ENCODE results near the gene ADAMTS6.

ADAMTS6 gene

DNA sequence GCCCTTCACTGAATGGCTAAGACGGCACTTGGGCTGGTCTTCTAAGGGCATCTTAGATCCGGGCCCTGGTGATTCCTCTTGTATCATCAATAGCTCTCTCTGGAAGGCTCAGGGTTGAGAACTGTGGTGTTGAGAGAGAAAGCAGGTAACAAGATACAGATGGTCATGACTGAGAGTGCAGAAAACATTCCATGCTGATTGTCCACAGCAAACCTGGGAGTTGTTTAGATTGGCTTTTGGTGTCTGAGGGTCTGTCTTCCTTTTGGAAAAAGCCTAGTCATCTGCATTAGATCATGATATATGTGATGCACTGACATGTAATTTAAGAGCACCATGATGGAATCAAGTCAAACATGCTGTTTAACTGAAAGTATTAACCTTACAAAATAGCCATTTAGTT, 331.9 kb downstream of the ADAMTS6 start:
- DNase-seq (ENCODE audit: low read depth in 2 of 2), result no peak

- DNase-seq (ENCODE audit: low read depth in 2 of 2), result no peak
Measured at GRCh38 chr5:65144136-65144871, 337.4 kb downstream of the ADAMTS6 start.

GRCh38 chr5:65142511-65143011, 339.2 kb downstream of the ADAMTS6 start:
- DNase-seq (ENCODE audit: low read depth in 2 of 2), result no peak

DNA sequence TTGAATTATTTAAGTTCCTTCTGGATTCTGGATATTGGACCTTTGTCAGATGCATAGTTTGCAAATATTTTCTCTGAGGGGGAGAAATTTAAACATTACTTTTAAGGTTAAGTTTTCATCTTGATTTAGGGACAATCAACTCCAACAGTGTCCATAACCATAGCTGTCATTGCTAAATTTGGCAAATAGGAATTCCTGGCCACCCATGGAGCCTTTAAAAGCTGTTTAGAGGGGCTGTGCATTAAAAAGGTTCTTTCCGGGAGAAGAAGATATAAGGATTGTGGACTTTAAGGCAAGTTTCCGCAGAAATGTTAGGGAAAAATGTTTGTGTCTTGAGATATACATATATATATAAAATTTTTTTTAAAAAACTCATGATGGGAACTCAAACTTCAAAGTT, 339.7 kb downstream of the ADAMTS6 start:
- DNase-seq (ENCODE audit: low read depth in 2 of 2), result no peak

DNA sequence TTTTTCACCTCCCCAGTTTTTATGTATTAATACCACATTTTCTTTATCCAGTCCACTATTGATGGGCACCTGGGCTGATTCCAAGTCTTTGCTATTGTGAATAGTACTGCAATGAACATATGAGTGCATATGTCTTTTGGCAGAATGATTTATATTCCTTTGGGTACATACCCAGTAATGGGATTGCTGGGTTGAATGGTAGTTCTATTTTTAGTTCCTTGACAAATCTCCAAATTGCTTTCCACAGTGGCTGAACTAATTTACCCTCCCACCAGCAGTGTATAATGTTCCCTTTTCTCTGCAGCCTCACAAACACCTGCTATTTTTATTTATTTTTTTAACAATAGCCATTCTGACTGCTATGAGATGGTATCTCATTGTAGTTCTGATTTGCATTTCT, 340.2 kb downstream of the ADAMTS6 start:
- no peak for DNase-seq (ENCODE audit: low read depth in 2 of 2)

- no peak for DNase-seq (ENCODE audit: low read depth in 2 of 2)
Measured at GRCh38 chr5:65137631-65138030, 344.1 kb downstream of the ADAMTS6 start.

DNA sequence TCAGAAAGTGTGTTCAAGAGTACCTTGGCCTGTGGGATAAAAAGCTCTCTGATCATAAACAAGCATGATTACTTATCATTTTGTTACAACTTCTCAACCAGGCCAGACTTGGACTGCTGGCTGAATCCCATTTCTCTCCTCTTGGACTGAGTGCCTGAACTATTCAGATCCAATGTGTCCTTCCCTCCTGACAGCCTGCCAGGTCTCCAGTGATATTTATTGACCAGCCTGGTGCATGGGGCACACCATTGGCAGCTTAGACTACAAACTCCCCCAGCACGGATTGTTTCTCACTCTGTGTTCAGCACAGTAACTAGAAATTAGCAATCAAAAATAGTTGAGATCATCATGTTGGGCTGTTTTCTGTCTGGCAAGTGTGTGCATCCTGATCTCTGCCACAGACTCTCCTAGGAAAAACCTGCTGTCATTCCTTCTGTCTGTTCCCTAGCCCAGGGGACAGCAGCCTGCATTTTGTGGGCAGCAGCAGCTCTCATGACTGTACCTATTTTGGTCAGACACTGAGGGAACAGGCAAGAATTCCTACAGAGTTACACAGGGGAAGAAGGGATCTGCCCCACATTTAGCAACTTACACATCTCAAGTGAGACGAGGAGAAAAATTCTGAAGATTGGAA, 348.1 kb downstream of the ADAMTS6 start:
- DNase-seq (ENCODE audit: low read depth in 2 of 2), result no peak

DNA sequence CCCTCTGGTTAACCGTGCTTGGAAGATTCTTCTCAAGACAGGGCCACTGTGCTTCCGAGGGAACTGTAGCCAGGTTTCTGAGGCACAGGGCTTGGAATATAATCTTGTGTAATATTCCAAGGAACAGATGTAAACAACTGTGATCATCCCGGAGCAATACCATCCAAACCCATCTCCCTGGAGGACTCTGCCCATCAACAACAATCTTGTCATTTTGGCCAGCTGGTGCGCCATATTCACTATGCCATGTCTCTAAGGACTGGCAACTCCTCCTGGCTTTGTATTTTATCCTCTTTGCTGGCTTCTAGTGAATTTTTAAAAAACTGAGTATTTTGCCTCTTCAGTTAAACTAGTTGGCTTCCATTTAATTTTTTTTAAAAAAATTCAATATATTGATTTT, 349.3 kb downstream of the ADAMTS6 start:
- DNase-seq (ENCODE audit: low read depth in 2 of 2), result no peak

DNA sequence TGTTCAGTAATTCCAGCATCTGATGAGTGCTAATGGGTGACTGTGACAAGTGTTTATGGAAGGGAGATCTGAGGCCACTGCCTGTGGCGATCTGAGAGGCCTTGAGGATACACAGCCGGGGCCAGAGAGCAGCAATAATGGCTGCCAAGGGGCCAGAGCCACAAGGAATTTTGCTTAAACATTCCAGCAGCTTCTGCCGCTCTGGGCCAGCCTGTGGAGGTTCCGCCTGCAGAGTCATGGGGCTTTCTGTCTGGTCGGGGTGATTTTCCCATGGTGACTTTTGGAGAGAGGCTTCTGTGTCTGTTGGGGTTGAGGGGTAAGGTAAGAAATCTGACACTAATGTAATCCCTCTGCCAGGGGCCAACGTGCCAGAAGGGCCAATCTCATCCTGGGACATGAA, 353.5 kb downstream of the ADAMTS6 start:
- DNase-seq (ENCODE audit: low read depth in 2 of 2), result no peak

DNA sequence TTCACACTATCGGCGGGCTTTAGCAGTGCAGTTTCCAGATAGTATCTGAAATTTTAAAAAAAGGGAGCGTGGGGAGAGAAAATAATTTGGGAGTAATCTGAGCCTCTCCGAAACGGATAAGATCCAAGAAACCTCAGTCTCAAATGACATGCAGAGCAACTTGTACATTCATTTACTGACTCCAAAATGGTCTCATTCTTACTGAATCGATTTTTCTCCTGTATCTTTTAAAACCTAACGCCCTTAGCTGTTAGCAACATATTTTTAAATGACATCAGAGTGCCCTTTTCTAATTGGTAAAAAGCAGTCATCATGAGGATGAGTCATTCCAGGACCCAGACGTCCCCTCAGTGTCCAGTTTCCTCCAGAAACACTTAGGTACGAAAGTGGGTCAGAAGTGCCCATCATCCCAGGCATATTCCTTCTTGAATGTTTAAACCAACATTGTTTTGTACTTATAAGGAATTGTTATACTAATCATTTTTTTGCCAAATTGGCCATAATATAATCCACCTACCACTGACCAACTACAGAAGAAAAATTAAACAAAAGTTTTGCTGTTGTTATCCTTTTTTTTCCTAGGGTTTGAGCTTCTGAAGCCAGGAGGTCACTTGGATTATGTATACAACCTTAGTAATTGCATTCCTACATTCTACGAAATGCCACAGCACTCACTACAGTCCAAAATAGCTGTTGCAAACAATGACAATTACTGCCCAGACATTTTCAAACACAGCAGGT, 354.4 kb downstream of the ADAMTS6 start:
- no peak for DNase-seq (ENCODE audit: low read depth in 2 of 2)

GRCh38 chr5:65126542-65127069, 355.1 kb downstream of the ADAMTS6 start:
- no peak for DNase-seq (ENCODE audit: low read depth in 2 of 2)

DNA sequence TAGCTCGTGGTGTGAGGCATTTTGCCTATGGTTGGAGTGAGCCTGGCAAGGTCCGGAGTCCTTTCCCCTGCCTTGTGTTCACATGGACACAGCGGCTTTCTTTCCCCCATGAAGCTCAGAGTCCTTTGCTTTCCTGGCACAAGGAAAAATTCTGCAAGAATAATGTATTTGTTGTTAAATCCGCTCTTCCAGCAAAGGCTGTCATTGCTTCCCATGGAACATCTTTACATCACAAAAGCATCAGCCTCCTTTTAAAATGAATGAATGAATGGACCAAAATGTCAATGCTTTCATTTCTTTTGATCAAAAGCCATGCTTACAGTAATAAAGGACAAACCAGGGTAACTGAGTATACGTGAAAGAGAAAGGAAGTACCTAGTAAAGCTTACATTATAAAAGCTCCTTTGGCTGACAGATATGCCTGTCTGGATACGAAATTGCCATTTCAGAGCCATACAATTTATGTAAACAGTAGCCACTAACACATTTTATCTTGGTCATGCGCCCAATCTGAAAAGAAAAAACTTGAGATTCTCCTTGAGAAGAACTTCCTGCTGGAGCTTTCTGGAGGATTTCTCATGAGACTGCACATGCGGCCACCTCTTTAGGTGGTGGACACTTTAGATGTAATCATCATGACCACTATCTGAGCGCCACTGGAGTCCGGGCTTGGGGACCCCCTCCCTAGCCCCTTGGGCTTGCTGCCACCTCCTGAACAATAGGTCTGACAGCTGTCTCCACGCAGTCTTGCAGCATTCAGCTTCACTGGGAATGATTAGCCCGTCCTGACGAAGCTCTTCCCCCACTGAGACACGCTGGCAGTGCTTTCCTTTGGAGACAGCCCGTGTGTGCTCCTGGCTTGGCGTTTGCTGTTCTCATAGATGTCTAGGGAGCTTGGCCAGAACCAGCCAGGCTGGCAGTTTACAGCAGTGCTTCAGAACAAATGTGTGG, 355.9 kb downstream of the ADAMTS6 start:
- DNase-seq (ENCODE audit: low read depth in 2 of 2), result no peak

GRCh38 chr5:65121880-65122436, 359.8 kb downstream of the ADAMTS6 start:
- DNase-seq (ENCODE audit: low read depth in 2 of 2), result no peak

- no peak for DNase-seq (ENCODE audit: low read depth in 2 of 2)
Measured at GRCh38 chr5:65120371-65120967, 361.3 kb downstream of the ADAMTS6 start.

- DNase-seq (ENCODE audit: low read depth in 2 of 2), result no peak
Measured at GRCh38 chr5:65117525-65117924, 364.2 kb downstream of the ADAMTS6 start.

- no peak for DNase-seq (ENCODE audit: low read depth in 2 of 2)
Measured at GRCh38 chr5:65113771-65114170, 367.9 kb downstream of the ADAMTS6 start.

DNA sequence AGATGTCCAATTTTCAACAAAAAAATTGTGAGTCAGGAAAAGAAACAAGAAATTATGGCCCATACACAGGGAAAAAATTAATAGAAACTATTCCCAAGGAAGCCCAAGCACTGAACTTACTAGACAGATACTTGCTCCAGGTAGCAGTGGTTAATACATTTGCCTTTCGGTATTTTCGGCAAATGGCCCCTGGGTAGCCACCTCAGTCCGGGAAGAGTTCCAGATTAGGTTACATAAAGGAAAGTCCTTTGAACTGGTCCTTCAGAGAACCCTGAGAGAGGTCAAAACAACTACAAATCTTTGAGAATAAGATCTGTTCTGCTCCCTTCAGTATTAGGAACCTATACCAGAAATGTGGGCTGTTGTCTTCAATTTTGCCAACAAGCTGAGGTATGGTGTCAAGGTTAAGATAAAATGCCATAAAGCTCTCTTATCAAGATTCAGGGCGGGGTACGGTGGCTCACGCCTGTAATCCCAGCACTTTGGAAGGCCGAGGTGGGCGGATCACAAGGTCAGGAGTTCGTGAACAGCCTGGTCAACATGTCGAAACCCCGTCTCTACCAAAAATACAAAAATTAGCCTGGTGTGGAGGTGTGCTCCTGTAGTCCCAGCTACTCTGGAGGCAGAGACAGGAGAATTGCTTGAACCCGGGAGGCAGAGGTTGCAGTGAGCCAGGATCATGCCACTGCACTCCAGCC, 369.6 kb downstream of the ADAMTS6 start:
- DNase-seq (ENCODE audit: low read depth in 2 of 2), result no peak

DNA sequence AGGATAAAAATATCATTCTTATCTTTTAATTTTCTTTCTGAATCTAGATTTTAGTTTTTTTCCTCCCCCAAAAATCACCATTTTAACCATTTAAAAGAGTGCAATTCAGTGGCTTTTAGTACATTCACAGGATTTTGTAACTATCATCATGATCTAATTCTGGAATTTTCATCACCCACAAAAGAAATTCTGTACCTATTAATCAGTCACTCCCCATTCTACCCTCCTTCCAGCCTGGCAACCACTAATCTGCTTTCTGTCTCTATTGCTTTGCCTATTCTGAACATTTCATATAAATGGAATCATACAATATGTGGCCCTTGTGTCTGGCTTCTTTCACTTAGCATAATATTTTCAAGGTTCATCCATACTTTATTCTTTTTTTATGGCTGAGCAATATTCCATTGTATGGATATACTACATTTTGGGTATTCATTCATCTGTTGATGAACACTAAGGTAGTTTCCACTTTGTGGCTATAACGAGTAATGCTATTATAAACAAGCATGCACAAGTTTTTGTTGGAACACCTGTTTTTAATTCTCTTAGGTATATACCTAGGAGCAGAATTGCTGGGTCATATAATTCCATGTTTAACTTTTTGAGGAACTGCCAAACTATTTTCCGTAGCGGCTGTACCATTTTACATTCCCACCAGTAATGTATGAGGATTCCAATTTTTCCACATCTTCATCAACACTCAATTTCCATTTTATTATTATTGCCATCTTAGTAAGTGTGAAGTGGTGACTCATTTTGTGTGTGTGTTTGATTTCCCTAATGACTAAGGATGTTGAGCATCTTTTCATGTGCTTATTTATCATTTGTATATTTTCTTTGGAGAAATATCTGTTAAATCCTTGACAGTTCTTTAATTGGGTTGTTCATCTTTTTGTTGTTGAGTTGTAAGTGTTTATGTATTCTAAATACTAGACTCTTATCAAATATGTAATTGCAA, 372.7 kb downstream of the ADAMTS6 start:
- no peak for DNase-seq (ENCODE audit: low read depth in 2 of 2)

DNA sequence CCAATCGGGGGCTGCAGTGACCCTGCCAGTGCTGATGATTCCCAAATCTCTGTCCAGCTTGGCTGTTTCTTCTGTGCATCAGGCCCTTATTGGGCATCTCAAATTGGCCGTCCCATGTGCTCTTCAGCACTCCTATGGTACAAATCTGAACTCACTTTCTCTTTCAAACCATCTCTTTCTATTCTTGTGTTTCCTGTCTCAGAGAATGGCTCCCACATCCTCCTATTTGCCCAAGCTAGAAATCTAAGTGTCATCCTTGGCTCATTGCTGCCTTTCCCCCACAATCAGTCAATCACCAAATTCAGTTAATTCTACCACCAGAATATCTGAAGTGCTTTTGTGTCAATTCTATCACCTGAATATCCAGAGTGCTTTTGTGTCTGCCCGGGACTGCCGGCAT, 376.4 kb downstream of the ADAMTS6 start:
- DNase-seq (ENCODE audit: low read depth in 2 of 2), result no peak
